Measurements from ENCODE around the gene ZNF570. TPM values are rescaled to one million over a fixed set of nuclear protein-coding genes. Genes with fewer than 3 reads are reported as not detected.

ZNF570 gene
- polyA plus RNA-seq, 1 of the 3 experiments (the other 2 are of a cell fraction): 1.5 TPM

DNA sequence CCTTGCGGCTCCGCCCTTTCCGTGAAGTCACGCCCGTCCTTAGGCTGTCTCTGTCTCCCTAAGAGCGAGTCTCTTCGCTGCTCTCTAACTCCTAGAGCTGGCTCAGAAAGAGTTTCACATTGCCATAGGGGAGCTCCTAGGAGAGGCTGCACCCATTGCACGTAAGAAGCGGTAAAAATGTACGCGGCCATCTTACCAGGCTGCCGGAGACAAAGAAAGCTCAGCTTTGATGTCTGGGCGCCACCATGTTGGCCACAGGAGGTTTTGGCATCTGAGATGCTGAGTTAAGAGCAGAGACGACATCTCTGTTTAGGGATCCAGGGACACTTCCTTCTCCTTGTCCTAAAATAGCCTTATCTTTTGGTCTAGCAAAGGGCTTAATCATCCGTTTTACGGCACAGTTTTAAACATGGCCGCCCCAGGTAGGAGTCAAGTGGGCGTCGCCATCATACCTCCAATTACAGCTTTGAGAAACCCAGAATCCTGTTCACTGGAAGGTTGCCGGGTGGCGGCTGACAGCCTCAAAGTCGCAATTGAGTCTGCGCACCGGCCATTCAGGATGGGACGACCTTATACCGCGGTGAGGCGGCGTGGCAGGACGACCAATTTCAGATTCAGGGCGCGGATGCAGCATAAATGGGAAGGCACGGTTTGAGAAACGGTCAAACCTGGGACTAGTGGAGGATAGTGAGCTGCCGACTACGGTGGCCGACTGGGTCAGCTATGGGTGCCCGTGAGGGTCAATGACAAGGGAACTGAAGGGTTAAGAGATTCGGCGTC, 37.4 kb downstream of the ZNF570 start, which contains the start of gene ZNF793 (continued):
- TF ChIP-seq RXRA (IDR thresholded peaks at IDR 0.05; ENCODE audit: borderline replicate concordance, low read depth): no peak
- no peak for TF ChIP-seq JUND (IDR thresholded peaks at IDR 0.05)
- no peak for TF ChIP-seq FOSL2 (IDR thresholded peaks at IDR 0.05; ENCODE audit: borderline replicate concordance, low read depth)
- TF ChIP-seq CHD2 (IDR thresholded peaks at IDR 0.05; ENCODE audit: low read length, partially characterized antibody): peak; percentile 94
- TF ChIP-seq NRF1 (IDR thresholded peaks at IDR 0.05; ENCODE audit: low read depth, low read length): peak; percentile 61
- peak; percentile 87 for TF ChIP-seq ELF1 (IDR thresholded peaks at IDR 0.05)
- TF ChIP-seq MAX (IDR thresholded peaks at IDR 0.05; ENCODE audit: low read depth): peak; percentile 61; the same call in 1 of the 2 replicates
- no peak for TF ChIP-seq SIN3A (IDR thresholded peaks at IDR 0.05; ENCODE audit: borderline replicate concordance, low read depth, low read length)
- TF ChIP-seq TEAD4 (IDR thresholded peaks at IDR 0.05; ENCODE audit: borderline replicate concordance, insufficient read depth): no peak
- TF ChIP-seq EZH2phosphoT487 (IDR thresholded peaks at IDR 0.05; ENCODE audit: borderline replicate concordance, low read depth): no peak
- TF ChIP-seq USF1 (IDR thresholded peaks at IDR 0.05; ENCODE audit: borderline replicate concordance, low read depth): no peak
- TF ChIP-seq, protein P1, sequence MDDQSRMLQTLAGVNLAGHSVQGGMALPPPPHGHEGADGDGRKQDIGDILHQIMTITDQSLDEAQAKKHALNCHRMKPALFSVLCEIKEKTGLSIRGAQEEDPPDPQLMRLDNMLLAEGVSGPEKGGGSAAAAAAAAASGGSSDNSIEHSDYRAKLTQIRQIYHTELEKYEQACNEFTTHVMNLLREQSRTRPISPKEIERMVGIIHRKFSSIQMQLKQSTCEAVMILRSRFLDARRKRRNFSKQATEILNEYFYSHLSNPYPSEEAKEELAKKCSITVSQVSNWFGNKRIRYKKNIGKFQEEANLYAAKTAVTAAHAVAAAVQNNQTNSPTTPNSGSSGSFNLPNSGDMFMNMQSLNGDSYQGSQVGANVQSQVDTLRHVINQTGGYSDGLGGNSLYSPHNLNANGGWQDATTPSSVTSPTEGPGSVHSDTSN (IDR thresholded peaks at IDR 0.05): no peak
- TF ChIP-seq, protein P2, sequence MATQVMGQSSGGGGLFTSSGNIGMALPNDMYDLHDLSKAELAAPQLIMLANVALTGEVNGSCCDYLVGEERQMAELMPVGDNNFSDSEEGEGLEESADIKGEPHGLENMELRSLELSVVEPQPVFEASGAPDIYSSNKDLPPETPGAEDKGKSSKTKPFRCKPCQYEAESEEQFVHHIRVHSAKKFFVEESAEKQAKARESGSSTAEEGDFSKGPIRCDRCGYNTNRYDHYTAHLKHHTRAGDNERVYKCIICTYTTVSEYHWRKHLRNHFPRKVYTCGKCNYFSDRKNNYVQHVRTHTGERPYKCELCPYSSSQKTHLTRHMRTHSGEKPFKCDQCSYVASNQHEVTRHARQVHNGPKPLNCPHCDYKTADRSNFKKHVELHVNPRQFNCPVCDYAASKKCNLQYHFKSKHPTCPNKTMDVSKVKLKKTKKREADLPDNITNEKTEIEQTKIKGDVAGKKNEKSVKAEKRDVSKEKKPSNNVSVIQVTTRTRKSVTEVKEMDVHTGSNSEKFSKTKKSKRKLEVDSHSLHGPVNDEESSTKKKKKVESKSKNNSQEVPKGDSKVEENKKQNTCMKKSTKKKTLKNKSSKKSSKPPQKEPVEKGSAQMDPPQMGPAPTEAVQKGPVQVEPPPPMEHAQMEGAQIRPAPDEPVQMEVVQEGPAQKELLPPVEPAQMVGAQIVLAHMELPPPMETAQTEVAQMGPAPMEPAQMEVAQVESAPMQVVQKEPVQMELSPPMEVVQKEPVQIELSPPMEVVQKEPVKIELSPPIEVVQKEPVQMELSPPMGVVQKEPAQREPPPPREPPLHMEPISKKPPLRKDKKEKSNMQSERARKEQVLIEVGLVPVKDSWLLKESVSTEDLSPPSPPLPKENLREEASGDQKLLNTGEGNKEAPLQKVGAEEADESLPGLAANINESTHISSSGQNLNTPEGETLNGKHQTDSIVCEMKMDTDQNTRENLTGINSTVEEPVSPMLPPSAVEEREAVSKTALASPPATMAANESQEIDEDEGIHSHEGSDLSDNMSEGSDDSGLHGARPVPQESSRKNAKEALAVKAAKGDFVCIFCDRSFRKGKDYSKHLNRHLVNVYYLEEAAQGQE (IDR thresholded peaks at IDR 0.05; ENCODE audit: low read depth, low read length): peak; percentile 69; the same call in 1 of the 2 replicates
- TF ChIP-seq SMC3 (IDR thresholded peaks at IDR 0.05; ENCODE audit: low read depth, low read length): 0 out of 2 replicates have a peak, but pooled peaks have one; percentile 1
- TF ChIP-seq RCOR1 (IDR thresholded peaks at IDR 0.05; ENCODE audit: low read length): no peak
- no peak for TF ChIP-seq RAD21 (IDR thresholded peaks at IDR 0.05; ENCODE audit: low read length)
- peak; percentile 26 for TF ChIP-seq TAF1 (IDR thresholded peaks at IDR 0.05; ENCODE audit: borderline replicate concordance, low read depth, low read length)
- TF ChIP-seq NFIC (IDR thresholded peaks at IDR 0.05; ENCODE audit: borderline replicate concordance): no peak
- no peak for TF ChIP-seq TCF12 (IDR thresholded peaks at IDR 0.05)
